GM18505 (cell line): ENCODE measurements around the gene SHC3.

ENCODE experiments used
- ATAC-seq: cut with Tn5 transposase; IDR thresholded peaks from one replicate; pipeline ENCODE4 v1.9.1; 2021; ENCODE audit not compliant: unreplicated experiment
- POLR2A ChIP-seq: IDR thresholded peaks from 4 replicates; pipeline ENCODE4 v1.6.1; 2011; ENCODE audit warnings: borderline replicate concordance; ENCODE audit not compliant: insufficient read depth, insufficient read length; ENCODE audit errors: extremely low read depth

The SHC3 gene

GRCh38 chr9:89135591-89136166 is 42.9 kb downstream of the SHC3 start:
- TF ChIP-seq POLR2A, result no peak
- no peak for ATAC-seq

- ATAC-seq, result no peak
Observed at GRCh38 chr9:89134709-89135108, 43.9 kb downstream of the SHC3 start.

GRCh38 chr9:89122949-89123348 is 55.7 kb downstream of the SHC3 start:
- no peak for TF ChIP-seq POLR2A

More at GRCh38 chr9:89134709-89135108, 43.9 kb downstream of the SHC3 start:
- TF ChIP-seq POLR2A, result no peak

GRCh38 chr9:89120704-89121103 is 57.9 kb downstream of the SHC3 start:
- ATAC-seq, result no peak
- TF ChIP-seq POLR2A, result no peak

More at GRCh38 chr9:89122949-89123348, 55.7 kb downstream of the SHC3 start:
- no peak for ATAC-seq

- no peak for TF ChIP-seq POLR2A
- no peak for ATAC-seq
Observed at GRCh38 chr9:89116805-89117192, 61.8 kb downstream of the SHC3 start.

- TF ChIP-seq POLR2A, result no peak
- no peak for ATAC-seq
Observed at GRCh38 chr9:89116064-89116804, 62.4 kb downstream of the SHC3 start.

- TF ChIP-seq POLR2A, result no peak
- no peak for ATAC-seq
Observed at GRCh38 chr9:89115426-89115825, 63.2 kb downstream of the SHC3 start.

- no peak for TF ChIP-seq POLR2A
- no peak for ATAC-seq
Observed at GRCh38 chr9:89114741-89115140, 63.9 kb downstream of the SHC3 start.

- ATAC-seq, result no peak
- TF ChIP-seq POLR2A, result no peak
Observed at GRCh38 chr9:89113851-89114250, 64.8 kb downstream of the SHC3 start.

GRCh38 chr9:89112243-89112642 is 66.4 kb downstream of the SHC3 start:
- TF ChIP-seq POLR2A, result no peak
- ATAC-seq, result no peak

- no peak for ATAC-seq
- TF ChIP-seq POLR2A, result no peak
Observed at GRCh38 chr9:89109666-89110065, 69.0 kb downstream of the SHC3 start.

- no peak for TF ChIP-seq POLR2A
- no peak for ATAC-seq
Observed at GRCh38 chr9:89107406-89107805, 71.2 kb downstream of the SHC3 start.

- no peak for TF ChIP-seq POLR2A
- no peak for ATAC-seq
Observed at GRCh38 chr9:89106224-89106851, 72.3 kb downstream of the SHC3 start.

- TF ChIP-seq POLR2A, result no peak
- ATAC-seq, result no peak
Observed at GRCh38 chr9:89104821-89105220, 73.8 kb downstream of the SHC3 start.
